Measurements from ENCODE around the gene BUD23. TPM values are rescaled to one million over a fixed set of nuclear protein-coding genes. Genes with fewer than 3 reads are reported as not detected.
A peak's percentile ranks its signal among the peaks of the same experiment; 100 is the strongest.

Gene BUD23
- total and polyA plus RNA-seq, 7 donors = 34.2 to 86.8 (median 37.1) TPM

- H3K4me3 ChIP-seq = peak overlapping the region; percentile 66 to 92 (median 81)
- H3K36me3 ChIP-seq = peaks cover 0 to 36% (median 18%) of the 10 kb centered on the region in 4 donors
- H3K4me1 ChIP-seq = peaks cover 0 to 41% (median 37%) of the 10 kb centered on the region in 4 donors
- DNase-seq = no peak
- H3K9me3 ChIP-seq = no peaks in the 10 kb centered on the region
- TF ChIP-seq POLR2A (IDR thresholded peaks at IDR 0.05) (no peak), EP300 (IDR thresholded peaks at IDR 0.05) (no peak), POLR2AphosphoS5 (IDR thresholded peaks at IDR 0.05) (no peak), CTCF (IDR thresholded peaks at IDR 0.05) (no peak)
- H3K27ac ChIP-seq = peak overlapping the region; percentile 81 to 89 (median 85)
- H3K27me3 ChIP-seq = no peaks in the 10 kb centered on the region
- intact Hi-C loops (cut with DNase I) = loop anchor here (2.0 to 5.0 kb wide), 2 partner anchors 35 to 162 kb away; partner anchors contain the start of genes BAZ1B and STX1A
- 25 to 26% methylated on average over 58 of the region's 58 CpGs for WGBS, 2 donors
These were observed 644 bp downstream of the BUD23 start for GRCh38 chr7:73683788-73684693.

- WGBS, 2 donors = 95 to 97% methylated on average over 18 of the region's 18 CpGs
- H3K4me1 ChIP-seq = peaks cover 0 to 35% (median 32%) of the 10 kb centered on the region in 4 donors
- H3K36me3 ChIP-seq = peaks cover 0 to 39% (median 21%) of the 10 kb centered on the region in 4 donors
- no peaks in the 10 kb centered on the region for H3K9me3 ChIP-seq
- TF ChIP-seq POLR2A (IDR thresholded peaks at IDR 0.05) (no peak), POLR2AphosphoS5 (IDR thresholded peaks at IDR 0.05) (no peak), EP300 (IDR thresholded peaks at IDR 0.05) (no peak), CTCF (IDR thresholded peaks at IDR 0.05) (no peak)
- H3K27ac ChIP-seq = no peak overlapping the region
- intact Hi-C loops (cut with DNase I) = no loop called here
- no peak for DNase-seq
- no peak overlapping the region for H3K4me3 ChIP-seq
- H3K27me3 ChIP-seq = no peaks in the 10 kb centered on the region
These were observed 1.9 kb downstream of the BUD23 start for GRCh38 chr7:73685311-73685710.

GRCh38 chr7:73688288-73688687 lies 4.9 kb downstream of the BUD23 start:
- peaks cover 4 to 68% (median 40%) of the 10 kb centered on the region in 4 donors for H3K36me3 ChIP-seq
- intact Hi-C loops (cut with DNase I) = no loop called here

GRCh38 chr7:73690646-73691045 lies 7.2 kb downstream of the BUD23 start:
- H3K27me3 ChIP-seq = no peaks in the 10 kb centered on the region
- no peak for DNase-seq
- H3K9me3 ChIP-seq = no peaks in the 10 kb centered on the region
- 86 to 90% methylated on average over 7 of the region's 7 CpGs for WGBS, 2 donors
- no peaks in the 10 kb centered on the region for H3K4me1 ChIP-seq
- peaks cover 13 to 92% (median 54%) of the 10 kb centered on the region in 4 donors for H3K36me3 ChIP-seq
- intact Hi-C loops (cut with DNase I) = no loop called here
- TF ChIP-seq POLR2A (IDR thresholded peaks at IDR 0.05) (no peak), EP300 (IDR thresholded peaks at IDR 0.05) (no peak), POLR2AphosphoS5 (IDR thresholded peaks at IDR 0.05) (no peak), CTCF (IDR thresholded peaks at IDR 0.05) (no peak)
- no peak overlapping the region for H3K27ac ChIP-seq
- H3K4me3 ChIP-seq = no peak overlapping the region

More at GRCh38 chr7:73688288-73688687, 4.9 kb downstream of the BUD23 start:
- H3K27me3 ChIP-seq = no peaks in the 10 kb centered on the region
- peaks cover 0 to 10% (median 8%) of the 10 kb centered on the region in 4 donors for H3K4me1 ChIP-seq
- H3K9me3 ChIP-seq = no peaks in the 10 kb centered on the region
- H3K27ac ChIP-seq = no peak overlapping the region
- no peak overlapping the region for H3K4me3 ChIP-seq
- DNase-seq = no peak
- WGBS, 2 donors = 94 to 95% methylated on average over 8 of the region's 8 CpGs
- TF ChIP-seq POLR2AphosphoS5 (IDR thresholded peaks at IDR 0.05) (no peak), POLR2A (IDR thresholded peaks at IDR 0.05) (no peak), CTCF (IDR thresholded peaks at IDR 0.05) (no peak), EP300 (IDR thresholded peaks at IDR 0.05) (no peak)
